ENCODE results near the gene POLR1G.

POLR1G gene

DNA sequence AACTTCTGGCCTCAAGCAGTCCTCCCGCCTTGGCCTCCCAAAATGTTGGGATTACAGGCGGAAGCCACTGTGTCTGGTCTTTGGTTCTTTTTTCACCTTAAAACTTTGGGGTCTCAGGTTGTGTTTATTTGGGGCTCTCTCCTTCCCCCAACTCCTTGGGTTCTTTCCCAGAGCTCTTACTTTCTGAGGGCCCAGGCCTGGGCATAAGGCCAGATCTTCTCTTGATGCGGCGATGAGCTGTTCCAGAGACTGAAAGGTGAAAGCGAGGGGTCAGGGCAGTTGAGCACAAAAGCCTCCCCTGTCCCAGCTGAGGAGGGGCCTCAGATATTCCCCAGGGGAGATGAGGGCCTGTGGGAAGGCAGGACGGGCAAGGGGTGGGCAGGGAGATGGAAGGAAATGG is 7.1 kb downstream of the POLR1G start:
- no peak for TF ChIP-seq CTCF (IDR thresholded peaks at IDR 0.05; ENCODE audit: low read depth, low read length)
- in situ Hi-C loops (cut with HindIII; ENCODE audit: low sequenced_read_pairs): no loop called here
- DNase-seq (ENCODE audit: low read depth, low spot score): no peak
- no peak overlapping the region for H3K4me3 ChIP-seq (ENCODE audit: low read depth, low read length)

DNA sequence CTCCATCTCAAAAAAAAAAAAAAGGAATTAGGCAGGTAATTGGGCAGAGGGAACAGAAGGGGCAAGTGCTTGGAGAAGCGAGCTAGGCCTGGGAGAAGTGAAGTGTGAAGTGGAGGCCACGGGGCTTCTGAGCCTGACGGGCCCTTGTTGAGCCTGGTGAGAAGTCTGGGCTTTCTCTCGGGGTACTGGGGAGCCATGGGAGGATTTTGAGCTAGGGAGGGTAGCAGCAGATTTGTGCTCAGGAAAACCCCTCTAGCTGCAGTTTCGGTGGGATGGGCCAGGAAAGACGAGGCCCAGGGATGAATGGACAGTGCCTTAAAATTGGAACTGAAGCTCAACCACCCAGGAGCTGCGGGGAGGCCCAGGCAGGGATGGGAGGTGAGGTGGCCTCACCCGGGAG is 8.0 kb downstream of the POLR1G start:
- no peak for DNase-seq (ENCODE audit: low read depth, low spot score)
- no peak overlapping the region for H3K4me3 ChIP-seq (ENCODE audit: low read depth, low read length)
- in situ Hi-C loops (cut with HindIII; ENCODE audit: low sequenced_read_pairs): no loop called here
- TF ChIP-seq CTCF (IDR thresholded peaks at IDR 0.05; ENCODE audit: low read depth, low read length): no peak

- no peak overlapping the region for H3K4me3 ChIP-seq (ENCODE audit: low read depth, low read length)
- in situ Hi-C loops (cut with HindIII; ENCODE audit: low sequenced_read_pairs): no loop called here
- TF ChIP-seq CTCF (IDR thresholded peaks at IDR 0.05; ENCODE audit: low read depth, low read length): no peak
- no peak for DNase-seq (ENCODE audit: low read depth, low spot score)
Measured at GRCh38 chr19:45417151-45417550, 10.7 kb downstream of the POLR1G start.

DNA sequence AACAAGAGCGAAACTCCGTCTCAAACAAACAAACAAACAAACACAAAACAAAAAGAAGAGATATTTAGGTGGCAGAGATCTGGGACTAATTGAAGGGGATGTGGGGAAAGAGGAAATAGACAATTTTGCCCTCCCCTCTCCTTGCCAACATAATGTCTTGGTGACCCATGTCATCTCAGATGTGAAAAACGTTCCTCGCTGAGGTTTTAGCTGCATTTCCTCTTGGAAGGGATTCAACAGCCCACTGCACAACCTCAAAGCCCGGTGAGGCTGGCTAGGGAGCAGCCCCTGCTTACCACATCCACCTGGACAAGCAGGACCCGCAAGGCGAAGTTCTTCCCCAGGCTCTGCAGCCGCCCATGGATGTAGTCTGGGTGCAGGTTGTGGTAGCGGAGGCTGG is 12.4 kb downstream of the POLR1G start:
- H3K4me3 ChIP-seq (ENCODE audit: low read depth, low read length): no peak overlapping the region
- no peak for TF ChIP-seq CTCF (IDR thresholded peaks at IDR 0.05; ENCODE audit: low read depth, low read length)
- in situ Hi-C loops (cut with HindIII; ENCODE audit: low sequenced_read_pairs): no loop called here
- DNase-seq (ENCODE audit: low read depth, low spot score): no peak

DNA sequence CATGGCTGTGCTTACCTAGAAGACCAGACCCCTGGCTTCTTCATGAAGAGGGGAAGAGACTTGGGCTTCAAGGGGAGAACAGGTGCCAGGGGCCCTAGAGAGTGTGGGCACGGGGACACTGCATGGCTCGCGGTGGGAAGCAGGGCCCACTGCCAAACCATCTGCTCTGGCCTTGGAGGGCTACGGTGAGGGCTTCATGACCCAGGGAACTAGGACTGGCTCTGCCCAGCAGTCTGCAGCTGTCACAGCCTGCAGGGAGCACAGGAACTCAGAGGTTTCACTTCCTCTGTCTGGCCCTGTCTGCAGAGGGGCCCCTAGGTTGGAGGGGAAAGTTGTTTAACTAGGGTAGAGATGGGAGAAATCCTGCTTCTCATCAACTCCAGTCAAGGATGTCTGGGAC is 13.0 kb downstream of the POLR1G start:
- no peak for TF ChIP-seq CTCF (IDR thresholded peaks at IDR 0.05; ENCODE audit: low read depth, low read length)
- H3K4me3 ChIP-seq (ENCODE audit: low read depth, low read length): no peak overlapping the region
- in situ Hi-C loops (cut with HindIII; ENCODE audit: low sequenced_read_pairs): no loop called here
- DNase-seq (ENCODE audit: low read depth, low spot score): no peak

DNA sequence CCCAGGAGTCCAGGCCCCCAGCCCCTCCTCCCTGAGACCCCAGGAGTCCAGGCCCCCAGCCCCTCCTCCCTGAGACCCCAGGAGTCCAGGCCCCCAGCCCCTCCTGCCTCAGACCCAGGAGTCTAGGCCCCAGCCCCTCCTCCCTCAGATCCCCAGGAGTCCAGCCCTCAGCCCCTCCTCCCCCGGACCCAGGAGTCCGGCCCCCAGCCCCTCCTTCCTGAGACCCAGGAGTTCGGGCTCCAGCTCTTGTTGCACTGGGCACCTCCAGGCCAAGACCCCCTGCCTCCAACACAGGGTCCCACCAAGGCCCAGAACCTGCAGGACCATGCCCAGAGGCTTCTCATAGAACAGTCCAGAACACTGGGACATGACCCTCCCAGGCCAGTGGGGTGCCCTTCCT is 13.5 kb downstream of the POLR1G start:
- in situ Hi-C loops (cut with HindIII; ENCODE audit: low sequenced_read_pairs): no loop called here
- no peak overlapping the region for H3K4me3 ChIP-seq (ENCODE audit: low read depth, low read length)
- no peak for DNase-seq (ENCODE audit: low read depth, low spot score)
- TF ChIP-seq CTCF (IDR thresholded peaks at IDR 0.05; ENCODE audit: low read depth, low read length): no peak

- in situ Hi-C loops (cut with HindIII; ENCODE audit: low sequenced_read_pairs): no loop called here
- TF ChIP-seq CTCF (IDR thresholded peaks at IDR 0.05; ENCODE audit: low read depth, low read length): no peak
- no peak overlapping the region for H3K4me3 ChIP-seq (ENCODE audit: low read depth, low read length)
- DNase-seq (ENCODE audit: low read depth, low spot score): no peak
Measured at GRCh38 chr19:45420356-45420755, 13.9 kb downstream of the POLR1G start.
